Ovary (tissue), 3 donors: ENCODE results near the gene PRICKLE2.

Experiments used
- CTCF ChIP-seq, 3 donors: fragments of 450-650 bp in 2 of 3; fragments of 200-600 bp in 1 of 3; IDR thresholded peaks; one replicate each; pipeline versions ENCODE4 v1.5.1 to v1.8.0; 2016 to 2022; ENCODE audit warnings: antibody characterized with exemption in 3 of 3, mild to moderate bottlenecking in 1 of 3
- POLR2A ChIP-seq: fragments of 450-650 bp; IDR thresholded peaks from one replicate; pipeline ENCODE4 v1.6.1; 2017; ENCODE audit warnings: antibody characterized with exemption, mild to moderate bottlenecking, moderate library complexity
- donor health status: DM: no; HTN: no; CAD: no.

- TF ChIP-seq CTCF (IDR thresholded peaks at IDR 0.05) (no peak), POLR2A (no peak)
These were observed 50.9 kb downstream of the PRICKLE2 start for GRCh38 chr3:64174328-64174727.
